GM12892 (cell line): ENCODE measurements around the gene C10orf143.

ENCODE experiments used
- POLR2A ChIP-seq: IDR thresholded peaks from 2 replicates; pipeline ENCODE4 v1.6.1; 2011; ENCODE audit warnings: low read depth, low read length, control low read depth
- POLR2AphosphoS5 ChIP-seq: IDR thresholded peaks from 2 replicates; pipeline ENCODE4 v1.6.1; 2011; ENCODE audit warnings: low read depth, low read length, control low read depth
- TAF1 ChIP-seq: IDR thresholded peaks from 2 replicates; pipeline ENCODE4 v1.6.1; 2011; ENCODE audit warnings: low read depth, mild to moderate bottlenecking, control low read depth, low read length, borderline replicate concordance

DNA sequence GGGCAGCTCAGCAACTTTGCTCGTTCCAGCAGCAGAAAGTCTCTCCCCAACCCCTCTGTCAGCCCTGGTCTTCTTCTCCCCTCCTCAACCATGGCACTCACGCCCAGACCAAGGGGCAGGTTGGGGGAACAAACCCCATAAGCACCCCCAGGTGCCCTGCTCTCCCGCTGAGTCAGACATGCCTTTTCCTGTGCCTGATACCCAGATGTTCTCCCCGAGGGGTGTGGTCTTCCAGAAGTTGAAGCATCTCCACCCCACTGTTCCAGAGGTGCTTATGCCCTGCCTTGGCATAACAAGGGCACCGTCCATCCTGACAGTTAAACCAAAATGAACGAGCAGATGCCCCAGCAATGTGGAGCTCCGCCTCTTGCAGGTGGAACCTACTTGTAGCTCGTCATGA, 67.1 kb downstream of the C10orf143 start:
- TF ChIP-seq POLR2A = no peak
- TF ChIP-seq TAF1 = no peak
- TF ChIP-seq POLR2AphosphoS5 = no peak
